H1 (cell line): ENCODE data around the gene MPHOSPH9. TPM values are rescaled to one million over a fixed set of nuclear protein-coding genes. Genes with fewer than 3 reads are reported as not detected.

ENCODE experiments used
- BACH1 ChIP-seq: IDR thresholded peaks from 2 replicates; pipeline ENCODE4 v1.6.1; 2012; ENCODE audit warnings: low read length, improper control_type of control experiment
- BRCA1 ChIP-seq: IDR thresholded peaks from 2 replicates; pipeline ENCODE4 v1.6.1; 2012; ENCODE audit warnings: low read depth, low read length, improper control_type of control experiment
- CHD7 ChIP-seq: fragments of 300-600 bp; sonication (generic); IDR thresholded peaks from 2 replicates; pipeline ENCODE4 v1.7.1; 2012; ENCODE audit warnings: low read length, moderate library complexity, mild to moderate bottlenecking, inconsistent platforms; ENCODE audit not compliant: insufficient replicate concordance
- CTCF ChIP-seq, 3 experiments: IDR thresholded peaks; 1 replicate in 2 of 3; 2 replicates in 1 of 3; pipeline versions ENCODE4 v1.5.1 to v1.6.1; 2011; ENCODE audit warnings: low read length in 3 of 3, mild to moderate bottlenecking in 3 of 3, inconsistent platforms in 2 of 3, low read depth in 1 of 3, moderate library complexity in 1 of 3; ENCODE audit not compliant: insufficient read depth in 1 of 3; ENCODE audit errors: control extremely low read depth in 1 of 3
- HDAC6 ChIP-seq: IDR thresholded peaks from one replicate; pipeline ENCODE4 v1.7.1; 2012; ENCODE audit warnings: low read depth, mild to moderate bottlenecking, inconsistent platforms, low read length, moderate library complexity
- NRF1 ChIP-seq: IDR thresholded peaks from 2 replicates; pipeline ENCODE4 v1.6.1; 2011; ENCODE audit warnings: mild to moderate bottlenecking, low read depth, low read length, improper control_type of control experiment
- POLR2A ChIP-seq, 2 experiments: IDR thresholded peaks; 1 replicate in 1 of 2; 2 replicates in 1 of 2; pipeline ENCODE4 v1.6.1; 2011; ENCODE audit warnings: low read depth in 2 of 2, low read length in 2 of 2, mild to moderate bottlenecking in 2 of 2; ENCODE audit errors: control extremely low read depth in 1 of 2
- SRF ChIP-seq: IDR thresholded peaks from 2 replicates; pipeline ENCODE4 v1.6.1; 2011; ENCODE audit warnings: mild to moderate bottlenecking, low read depth, low read length, moderate library complexity
- TBP ChIP-seq: IDR thresholded peaks from 2 replicates; pipeline ENCODE4 v1.6.1; 2011; ENCODE audit warnings: low read depth, low read length, improper control_type of control experiment
- polyA plus RNA-seq, 7 experiments: library from polyadenylated mRNA; depleted of rRNA in 3 of 7; stranded (reverse) in 5 of 7; unstranded in 2 of 7; fragments of >200 nt in 5 of 7; fragments of 200-250 nt in 2 of 7; gene quantifications; 1 replicate in 5 of 7; 2 replicates in 1 of 7; 4 replicates in 1 of 7; pipeline versions ENCODE4 v1.2.1 to v1.2.3, GENCODE V29; 2011 to 2013; ENCODE audit warnings: missing spikeins in 2 of 7, mixed read lengths in 2 of 7
- total RNA-seq: library from RNA; stranded (reverse); fragmentation: NEBNext Ultra II Directional; extraction: Animal tissue kit (Norgen Biotek cat#: 25700); gene quantifications from 2 replicates; pipeline ENCODE4 v1.2.1, GENCODE V29; 2021

MPHOSPH9 gene
- total and polyA plus RNA-seq, 2 of the 8 experiments (the other 6 are each of a cell fraction or from before 2014, with no cell fraction given), result 8.8 to 48.8 TPM

GRCh38 chr12:123271001-123271668 is 38.2 kb upstream of the MPHOSPH9 start (continued):
- TF ChIP-seq CHD7 (no peak), BACH1 (no peak), BRCA1 (no peak), SRF (no peak), POLR2A (IDR thresholded peaks at IDR 0.05; ENCODE audit: control extremely low read depth in 1 of 2, low read depth in 2 of 2, low read length in 2 of 2) (0 out of 3 replicates have a peak, but pooled peaks of 1 of the 2 experiments have one; percentile 50), CTCF (IDR thresholded peaks at IDR 0.05; ENCODE audit: control extremely low read depth in 1 of 3, insufficient read depth in 1 of 3, low read depth in 1 of 3, low read length in 3 of 3) (peak in 2 of 3 experiments; percentile 49 to 56; a peak in 3 of 4 replicates), NRF1 (no peak), TBP (no peak), HDAC6 (no peak)
